HepG2 (cell line): ENCODE data around the gene DLG2. TPM values are rescaled to one million over a fixed set of nuclear protein-coding genes. Genes with fewer than 3 reads are reported as not detected.

ENCODE experiments used
- ATAC-seq: fragments of 200-7000 bp; cut with Tn5 transposase; 3 replicates; pipeline ENCODE4 v1.9.1; 2020; ENCODE audit warnings: mild to moderate bottlenecking, moderate library complexity
- BruUV-seq: library from RNA; stranded (reverse); fragments of 400-500 nt; replicated peaks from 2 replicates; lab custom pipeline; 2021; lab: Mats Ljungman, UMichigan
- CTCF ChIA-PET: fragments of 300-600 bp; formaldehyde crosslinking; extraction: SDS; loops from one replicate; lab custom pipeline; 2021; ENCODE audit warnings: low total read pairs, inconsistent platforms, low intra/inter-chr PET ratio; lab: Yijun Ruan, JAX
- POLR2A ChIA-PET: fragments of 350-600 bp; sonication (Branson Sonifier 250); formaldehyde crosslinking; loops from one replicate; lab custom pipeline; 2020; ENCODE audit warnings: antibody characterized with exemption, inconsistent platforms; lab: Yijun Ruan, JAX
- DNase-seq: peaks from one replicate; pipeline ENCODE4 v3.0.0-alpha.2; 2015; ENCODE audit warnings: low spot score
- FAIRE-seq: peaks from 3 replicates; lab custom pipeline; 2011; peaks lifted over from hg19 to GRCh38; lab: Jason Lieb, UNC
- H2AFZ ChIP-seq: one replicate; pipeline ENCODE4 v1.6.1; 2011; ENCODE audit warnings: low read length, inconsistent platforms
- H3K27ac ChIP-seq: fragments of 300-600 bp; 3 replicates; pipeline ENCODE4 v1.8.0; 2011; ENCODE audit warnings: mixed run types, mild to moderate bottlenecking, mixed read lengths, low read length, inconsistent platforms; ENCODE audit not compliant: insufficient read depth; ENCODE audit errors: extremely low read length
- H3K27me3 ChIP-seq, 2 experiments: fragments of 200-600 bp in 1 of 2; 2 replicates in 1 of 2; 3 replicates in 1 of 2; pipeline versions ENCODE4 v1.6.0 to v1.8.0; 2011; ENCODE audit warnings: low read length in 2 of 2, mild to moderate bottlenecking in 2 of 2, moderate library complexity in 2 of 2, inconsistent platforms in 1 of 2; ENCODE audit not compliant: insufficient read depth in 2 of 2, control insufficient read depth in 1 of 2
- H3K36me3 ChIP-seq, 2 experiments: fragments of 200-600 bp in 1 of 2; replicated peaks in 1 of 2; 2 replicates in 1 of 2; 3 replicates in 1 of 2; pipeline versions ENCODE4 v1.5.1 to v1.8.0; 2011; ENCODE audit warnings: low read length in 2 of 2, inconsistent platforms in 1 of 2; ENCODE audit not compliant: insufficient read depth in 2 of 2, control insufficient read depth in 1 of 2
- H3K4me1 ChIP-seq: 2 replicates; pipeline ENCODE4 v1.5.1; 2012; ENCODE audit warnings: low read length, inconsistent platforms; ENCODE audit not compliant: insufficient read depth
- H3K4me2 ChIP-seq: 2 replicates; pipeline ENCODE4 v1.6.0; 2011; ENCODE audit warnings: low read depth, low read length, inconsistent platforms
- H3K4me3 ChIP-seq, 3 experiments: fragments of 200-600 bp in 1 of 3; sonication (generic), shearing (Covaris generic) in 1 of 3; replicated peaks in 1 of 3; 2 replicates each; pipeline ENCODE4 v1.5.1; 2011 to 2016; ENCODE audit warnings: low read length in 3 of 3, inconsistent platforms in 2 of 3, low read depth in 2 of 3, mild to moderate bottlenecking in 2 of 3, control low read depth in 1 of 3, mixed read lengths in 1 of 3; ENCODE audit not compliant: insufficient read depth in 1 of 3
- H3K79me2 ChIP-seq: one replicate; pipeline ENCODE4 v1.6.1; 2011; ENCODE audit warnings: low read length, inconsistent platforms; ENCODE audit not compliant: insufficient read depth
- H3K9ac ChIP-seq: 2 replicates; pipeline ENCODE4 v1.6.0; 2011; ENCODE audit warnings: mild to moderate bottlenecking, low read depth, low read length, inconsistent platforms; ENCODE audit not compliant: insufficient read depth
- H3K9me3 ChIP-seq: 2 replicates; pipeline ENCODE4 v1.5.1; 2012; ENCODE audit warnings: mild to moderate bottlenecking, low read length
- H4K20me1 ChIP-seq: 2 replicates; pipeline ENCODE4 v1.6.0; 2011; ENCODE audit warnings: inconsistent platforms, mild to moderate bottlenecking, low read length, moderate library complexity; ENCODE audit not compliant: insufficient read depth
- DNMT1 ChIP-seq: sonication (generic); formaldehyde crosslinking; IDR thresholded peaks from 2 replicates; pipeline ENCODE4 v1.5.1; 2020; ENCODE audit warnings: mild to moderate bottlenecking, missing genetic modification reagents
- ESRRA ChIP-seq: sonication (generic); formaldehyde crosslinking; IDR thresholded peaks from 2 replicates; pipeline ENCODE4 v1.5.1; 2020; ENCODE audit warnings: mild to moderate bottlenecking, low read depth, missing genetic modification reagents
- FOSL2 ChIP-seq: sonication (generic); formaldehyde crosslinking; IDR thresholded peaks from 2 replicates; pipeline ENCODE4 v1.4.0; 2020; ENCODE audit warnings: missing genetic modification reagents
- HNRNPK ChIP-seq: fragments of 200-400 bp; formaldehyde crosslinking; IDR thresholded peaks from 2 replicates; pipeline ENCODE4 v1.6.1; 2018; ENCODE audit warnings: low read length, low read depth, moderate library complexity, mild to moderate bottlenecking; ENCODE audit not compliant: poor library complexity, severe bottlenecking
- IRF2 ChIP-seq: IDR thresholded peaks from 2 replicates; pipeline ENCODE4 v1.6.1; 2018; ENCODE audit warnings: missing genetic modification reagents, missing compliant biosample characterization
- JUNB ChIP-seq: sonication (generic); formaldehyde crosslinking; IDR thresholded peaks from 2 replicates; pipeline ENCODE4 v1.8.0; 2022; ENCODE audit warnings: missing genetic modification reagents, mild to moderate bottlenecking, borderline replicate concordance
- MTF1 ChIP-seq: sonication (generic); formaldehyde crosslinking; IDR thresholded peaks from 2 replicates; pipeline ENCODE4 v1.5.0; 2020; ENCODE audit warnings: missing genetic modification reagents
- NBN ChIP-seq: fragments of 450-650 bp; conservative IDR thresholded peaks from 2 replicates; pipeline ENCODE4 v1.6.1; 2017
- NFATC3 ChIP-seq: sonication (generic); formaldehyde crosslinking; IDR thresholded peaks from 2 replicates; pipeline ENCODE4 v1.5.1; 2020; ENCODE audit warnings: mild to moderate bottlenecking, missing genetic modification reagents
- ZBTB3 ChIP-seq: sonication (generic); formaldehyde crosslinking; IDR thresholded peaks from 2 replicates; pipeline ENCODE4 v1.4.0; 2020; ENCODE audit warnings: low read depth, mild to moderate bottlenecking, moderate library complexity, missing genetic modification reagents, borderline replicate concordance
- ZBTB49 ChIP-seq: sonication (generic); formaldehyde crosslinking; IDR thresholded peaks from 2 replicates; pipeline ENCODE4 v1.4.0; 2020; ENCODE audit warnings: missing genetic modification reagents, borderline replicate concordance
- ZNF138 ChIP-seq: sonication (generic); formaldehyde crosslinking; IDR thresholded peaks from 2 replicates; pipeline ENCODE4 v1.5.0; 2020; ENCODE audit warnings: mild to moderate bottlenecking, low read depth, missing genetic modification reagents
- ZNF235 ChIP-seq: sonication (generic); formaldehyde crosslinking; IDR thresholded peaks from 2 replicates; pipeline ENCODE4 v1.8.1; 2023; ENCODE audit warnings: mild to moderate bottlenecking, missing genetic modification reagents, borderline replicate concordance
- ZNF720 ChIP-seq: sonication (generic); formaldehyde crosslinking; IDR thresholded peaks from 2 replicates; pipeline ENCODE4 v1.4.0; 2020; ENCODE audit warnings: missing genetic modification reagents
- ZXDC ChIP-seq: sonication (generic); formaldehyde crosslinking; IDR thresholded peaks from 2 replicates; pipeline ENCODE4 v1.5.0; 2020; ENCODE audit warnings: mild to moderate bottlenecking, missing genetic modification reagents
- WGBS: methylation state at CpG from one replicate; pipeline ENCODE4 v1.1.6; 2017; ENCODE audit warnings: low lambda C conversion rate; 5-methylcytosine and 5-hydroxymethylcytosine counted together
- in situ Hi-C: cut with HindIII; loops from 2 replicates; pipeline ENCODE4 v1.10.0; 2017; ENCODE audit warnings: low pct_unique_long_range_greater_than_20kb; ENCODE audit not compliant: extremely low pct_ligation_motif_present
- intact Hi-C: fragments of 100-400 bp; cut with micrococcal nuclease; formaldehyde crosslinking; loops from one replicate; pipeline ENCODE4 v1.10.0; 2022; ENCODE audit not compliant: unreplicated experiment
- polyA plus RNA-seq, 8 experiments: library from polyadenylated mRNA; depleted of rRNA in 3 of 8; stranded (reverse) in 7 of 8; unstranded in 1 of 8; fragments of >200 nt; fragmentation: Illumina TruSeq in 4 of 8; extraction: Trizol in 4 of 8; gene quantifications; 2 replicates each; pipeline versions ENCODE4 v1.2.1 to v1.2.3, GENCODE V29; 2011 to 2016; ENCODE audit warnings: low read depth in 4 of 8, missing spikeins in 1 of 8, mixed read lengths in 1 of 8; ENCODE audit not compliant: insufficient read depth in 1 of 8
- total RNA-seq, 5 experiments: library from RNA; depleted of rRNA; stranded (reverse); fragments of >200 nt; fragmentation: Illumina TruSeq; extraction: Trizol; gene quantifications; 2 replicates each; pipeline ENCODE4 v1.2.3, GENCODE V29; 2016; ENCODE audit warnings: low read depth in 1 of 5

The DLG2 gene
- total and polyA plus RNA-seq, 2 of the 13 experiments (the other 11 are each of a cell fraction or from before 2014, with no cell fraction given), result 0.46 to 1.0 TPM

DNA sequence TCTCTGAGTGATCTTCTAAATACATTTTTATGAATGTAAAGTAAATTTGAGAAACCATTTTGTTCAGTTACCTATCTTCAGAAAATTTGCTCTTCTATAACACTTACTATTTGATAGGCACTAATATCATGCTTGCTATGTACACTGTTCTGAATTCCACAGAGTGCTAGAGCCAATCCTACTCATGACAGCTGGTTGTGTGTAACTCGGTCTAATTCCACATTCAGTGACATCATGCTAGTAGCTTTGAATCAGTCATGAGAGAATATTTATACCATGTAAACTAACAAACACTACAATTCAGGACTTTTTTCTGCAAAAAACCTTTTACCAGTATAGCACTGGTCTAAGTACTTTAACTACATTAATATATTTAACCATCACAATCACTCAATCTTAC is 902.9 kb downstream of the DLG2 start:
- BruUV-seq, result no TSS peak
- ATAC-seq (no peak), FAIRE-seq (no peak), DNase-seq (no peak)
- no peak overlapping the region for H3K9ac ChIP-seq
- intact Hi-C loops, result no loop called here
- no peaks in the 10 kb centered on the region for H3K79me2 ChIP-seq
- ChIA-PET POLR2A (no interaction called here), CTCF (no interaction called here)
- no peaks in the 10 kb centered on the region for H4K20me1 ChIP-seq
- H3K27ac ChIP-seq, result no peak overlapping the region
- no peak overlapping the region for H2AFZ ChIP-seq
- H3K36me3 ChIP-seq, result no peaks in the 10 kb centered on the region
- WGBS, result 0% methylated on average over 1 of the region's 1 CpG
- no peaks in the 10 kb centered on the region for H3K4me1 ChIP-seq
- no peak overlapping the region for H3K4me2 ChIP-seq
- in situ Hi-C loops, result no loop called here
- TF ChIP-seq JUNB (CRISPR knock-in tag) (no peak), FOSL2 (no peak), ESRRA (CRISPR knock-in tag) (no peak), IRF2 (CRISPR knock-in tag) (no peak)
- no peak overlapping the region for H3K4me3 ChIP-seq
- peaks cover 0 to 5% of the 10 kb centered on the region in 2 experiments; a peak in 1 of 5 replicates for H3K27me3 ChIP-seq
- H3K9me3 ChIP-seq, result no peaks in the 10 kb centered on the region

GRCh38 chr11:84722583-84723108 is 904.5 kb downstream of the DLG2 start:
- Histone ChIP-seq H3K4me1 (no peaks in the 10 kb centered on the region), H3K9me3 (no peaks in the 10 kb centered on the region), H3K4me2 (no peak overlapping the region), H3K79me2 (no peaks in the 10 kb centered on the region), H3K36me3 (no peaks in the 10 kb centered on the region), H3K27me3 (peaks cover 0 to 5% of the 10 kb centered on the region in 2 experiments; a peak in 1 of 5 replicates), H2AFZ (no peak overlapping the region), H3K9ac (no peak overlapping the region), H4K20me1 (no peaks in the 10 kb centered on the region), H3K4me3 (no peak overlapping the region), H3K27ac (no peak overlapping the region)
- 0% methylated on average over 3 of the region's 3 CpGs for WGBS
- ChIA-PET POLR2A (no interaction called here), CTCF (no interaction called here)
- no TSS peak for BruUV-seq
- intact Hi-C loops (no loop called here), in situ Hi-C loops (no loop called here)
- DNase-seq, result no peak
- no peak for ATAC-seq
- FAIRE-seq, result no peak
- TF ChIP-seq HNRNPK (no peak), ZBTB3 (no peak), NFATC3 (CRISPR knock-in tag) (no peak), ZNF138 (CRISPR knock-in tag) (no peak), ZBTB49 (no peak), ZXDC (CRISPR knock-in tag) (no peak), NBN (no peak), DNMT1 (no peak), ZNF720 (CRISPR knock-in tag) (no peak), MTF1 (no peak), ZNF235 (CRISPR knock-in tag) (no peak)
